GM23338 (cell line): Measurements from ENCODE around the gene NFIA. TPM values are rescaled to one million over a fixed set of nuclear protein-coding genes. Genes with fewer than 3 reads are reported as not detected.

Experiments
- ATAC-seq: fragments of 200-7000 bp; cut with Tn5 transposase; 3 replicates; pipeline ENCODE4 v1.9.1; 2020
- DNase-seq: peaks from one replicate; pipeline ENCODE4 v3.0.0-alpha.2; 2015; ENCODE audit warnings: low spot score
- H2AFZ ChIP-seq: fragments of 200-600 bp; sonication (generic); 2 replicates; pipeline ENCODE4 v1.8.0; 2016; ENCODE audit warnings: antibody characterized with exemption, mild to moderate bottlenecking, moderate library complexity
- H3F3A ChIP-seq: fragments of 200-600 bp; sonication (generic); replicated peaks from 2 replicates; pipeline ENCODE4 v1.8.0; 2017; ENCODE audit warnings: antibody characterized with exemption, mixed run types, low read depth
- H3K27ac ChIP-seq: fragments of 200-600 bp; sonication (generic); 2 replicates; pipeline ENCODE4 v1.6.1; 2016; ENCODE audit warnings: low read depth
- H3K27me3 ChIP-seq: fragments of 200-600 bp; sonication (generic); 2 replicates; pipeline ENCODE4 v1.8.0; 2016; ENCODE audit warnings: mild to moderate bottlenecking, mixed run types, moderate library complexity; ENCODE audit not compliant: insufficient read depth
- H3K36me3 ChIP-seq: fragments of 200-600 bp; sonication (generic); 2 replicates; pipeline ENCODE4 v1.8.0; 2016; ENCODE audit warnings: mild to moderate bottlenecking; ENCODE audit not compliant: insufficient read depth
- H3K4me1 ChIP-seq: fragments of 200-600 bp; sonication (generic); 2 replicates; pipeline ENCODE4 v1.8.0; 2016; ENCODE audit warnings: mild to moderate bottlenecking, moderate library complexity; ENCODE audit not compliant: insufficient read depth
- H3K4me2 ChIP-seq: fragments of 200-600 bp; sonication (generic); 2 replicates; pipeline ENCODE4 v1.7.1; 2017; ENCODE audit warnings: mixed run types
- H3K4me3 ChIP-seq: fragments of 200-600 bp; sonication (generic); 2 replicates; pipeline ENCODE4 v1.6.1; 2016; ENCODE audit warnings: mixed run types
- H3K79me2 ChIP-seq: fragments of 200-600 bp; sonication (generic); replicated peaks from 2 replicates; pipeline ENCODE4 v1.8.0; 2017; ENCODE audit warnings: mild to moderate bottlenecking; ENCODE audit not compliant: insufficient read depth
- H3K9me2 ChIP-seq: fragments of 200-600 bp; sonication (generic); 2 replicates; pipeline ENCODE4 v1.8.0; 2017; ENCODE audit not compliant: insufficient read depth
- H4K20me1 ChIP-seq: fragments of 200-600 bp; sonication (generic); replicated peaks from 2 replicates; pipeline ENCODE4 v1.8.0; 2017; ENCODE audit warnings: mild to moderate bottlenecking; ENCODE audit not compliant: insufficient read depth
- H3K27ac Mint-ChIP-seq: 2 replicates; pipeline ENCODE4 v1.8.0; 2020; ENCODE audit warnings: inconsistent platforms, mild to moderate bottlenecking, moderate library complexity, mixed read lengths
- H3K27me3 Mint-ChIP-seq: 3 replicates; pipeline ENCODE4 v1.8.0; 2022; ENCODE audit warnings: low read depth, mild to moderate bottlenecking, moderate library complexity, mixed read lengths, inconsistent platforms; ENCODE audit not compliant: insufficient read depth, poor library complexity
- H3K36me3 Mint-ChIP-seq: 3 replicates; pipeline ENCODE4 v1.8.0; 2021; ENCODE audit warnings: low read depth, mild to moderate bottlenecking, inconsistent platforms, moderate library complexity, mixed read lengths
- H3K4me1 Mint-ChIP-seq: 3 replicates; pipeline ENCODE4 v1.8.0; 2020; ENCODE audit warnings: mild to moderate bottlenecking, inconsistent platforms, mixed read lengths
- H3K4me3 Mint-ChIP-seq: 3 replicates; pipeline ENCODE4 v1.8.0; 2021; ENCODE audit warnings: moderate library complexity, mild to moderate bottlenecking, inconsistent platforms, mixed read lengths
- H3K9me3 Mint-ChIP-seq: 3 replicates; pipeline ENCODE4 v1.8.0; 2020; ENCODE audit warnings: moderate library complexity, mild to moderate bottlenecking, inconsistent platforms, mixed read lengths
- CREB1 ChIP-seq: fragments of 250-450 bp; sonication (Bioruptor Pico); IDR thresholded peaks from 2 replicates; pipeline ENCODE4 v1.5.0; 2020; ENCODE audit warnings: low read depth, mild to moderate bottlenecking, moderate library complexity
- EZH2 ChIP-seq: fragments of 200-600 bp; sonication (generic); IDR thresholded peaks from one replicate; pipeline ENCODE4 v1.8.0; 2017; ENCODE audit warnings: antibody characterized with exemption, mild to moderate bottlenecking, low read depth; ENCODE audit not compliant: unreplicated experiment
- EZH2phosphoT487 ChIP-seq: fragments of 200-600 bp; sonication (generic); IDR thresholded peaks from one replicate; pipeline ENCODE4 v1.8.1; 2018; ENCODE audit warnings: antibody characterized with exemption; ENCODE audit not compliant: unreplicated experiment
- NANOG ChIP-seq: IDR thresholded peaks from 2 replicates; pipeline ENCODE4 v1.6.1; 2016; ENCODE audit warnings: antibody characterized with exemption, borderline replicate concordance
- POLR2AphosphoS5 ChIP-seq: IDR thresholded peaks from 2 replicates; pipeline ENCODE4 v1.6.1; 2016; ENCODE audit warnings: antibody characterized with exemption, low read depth
- polyA plus RNA-seq: library from polyadenylated mRNA; unstranded; fragments of >200 nt; fragmentation: Nextera tagmentation; extraction: Ambion mirVana; gene quantifications from 2 replicates; pipeline ENCODE4 v1.2.1, GENCODE V29; 2016
- total RNA-seq: library from RNA; depleted of rRNA; stranded (reverse); fragments of >200 nt; shearing (Covaris generic); gene quantifications from 2 replicates; pipeline ENCODE4 v1.2.3, GENCODE V29; 2014
- TF ChIP-seq, protein P1 (sequence below): fragments of 250-450 bp; sonication (Bioruptor Pico); IDR thresholded peaks from 2 replicates; pipeline ENCODE4 v1.5.0; 2020; ENCODE audit warnings: mild to moderate bottlenecking, moderate library complexity
- TF ChIP-seq, protein P2 (sequence below), 2 experiments: fragments of 200-600 bp in 1 of 2; sonication (generic) in 1 of 2; conservative IDR thresholded peaks; 2 replicates each; pipeline versions ENCODE4 v1.5.1 to v1.6.1; 2016 to 2017; ENCODE audit warnings: antibody characterized with exemption in 2 of 2, low read depth in 2 of 2, mild to moderate bottlenecking in 2 of 2, moderate library complexity in 1 of 2

NFIA gene
- total and polyA plus RNA-seq, 2 experiments from 2014 or later = 0.97 to 2.3 TPM

DNA sequence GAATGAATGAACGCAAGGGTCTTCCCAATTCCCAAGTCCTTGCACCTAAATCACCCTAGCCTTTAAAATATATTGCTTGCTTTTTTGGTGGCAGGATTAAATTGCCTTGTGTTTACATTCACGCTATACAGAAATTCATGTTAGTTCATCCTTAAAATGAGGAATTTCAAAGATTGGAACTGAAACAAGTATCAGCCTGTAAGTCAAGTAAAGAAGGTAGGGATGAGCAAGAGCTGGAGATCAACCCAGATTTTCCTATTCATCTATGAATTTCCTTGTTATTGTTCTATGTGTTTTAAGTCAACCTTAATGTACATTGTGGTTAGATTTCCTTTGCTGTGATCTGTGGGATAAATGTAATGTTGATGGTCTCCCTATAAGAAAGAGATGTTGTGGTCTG, 248.2 kb downstream of the NFIA start (continued):
- TF ChIP-seq, protein P1, sequence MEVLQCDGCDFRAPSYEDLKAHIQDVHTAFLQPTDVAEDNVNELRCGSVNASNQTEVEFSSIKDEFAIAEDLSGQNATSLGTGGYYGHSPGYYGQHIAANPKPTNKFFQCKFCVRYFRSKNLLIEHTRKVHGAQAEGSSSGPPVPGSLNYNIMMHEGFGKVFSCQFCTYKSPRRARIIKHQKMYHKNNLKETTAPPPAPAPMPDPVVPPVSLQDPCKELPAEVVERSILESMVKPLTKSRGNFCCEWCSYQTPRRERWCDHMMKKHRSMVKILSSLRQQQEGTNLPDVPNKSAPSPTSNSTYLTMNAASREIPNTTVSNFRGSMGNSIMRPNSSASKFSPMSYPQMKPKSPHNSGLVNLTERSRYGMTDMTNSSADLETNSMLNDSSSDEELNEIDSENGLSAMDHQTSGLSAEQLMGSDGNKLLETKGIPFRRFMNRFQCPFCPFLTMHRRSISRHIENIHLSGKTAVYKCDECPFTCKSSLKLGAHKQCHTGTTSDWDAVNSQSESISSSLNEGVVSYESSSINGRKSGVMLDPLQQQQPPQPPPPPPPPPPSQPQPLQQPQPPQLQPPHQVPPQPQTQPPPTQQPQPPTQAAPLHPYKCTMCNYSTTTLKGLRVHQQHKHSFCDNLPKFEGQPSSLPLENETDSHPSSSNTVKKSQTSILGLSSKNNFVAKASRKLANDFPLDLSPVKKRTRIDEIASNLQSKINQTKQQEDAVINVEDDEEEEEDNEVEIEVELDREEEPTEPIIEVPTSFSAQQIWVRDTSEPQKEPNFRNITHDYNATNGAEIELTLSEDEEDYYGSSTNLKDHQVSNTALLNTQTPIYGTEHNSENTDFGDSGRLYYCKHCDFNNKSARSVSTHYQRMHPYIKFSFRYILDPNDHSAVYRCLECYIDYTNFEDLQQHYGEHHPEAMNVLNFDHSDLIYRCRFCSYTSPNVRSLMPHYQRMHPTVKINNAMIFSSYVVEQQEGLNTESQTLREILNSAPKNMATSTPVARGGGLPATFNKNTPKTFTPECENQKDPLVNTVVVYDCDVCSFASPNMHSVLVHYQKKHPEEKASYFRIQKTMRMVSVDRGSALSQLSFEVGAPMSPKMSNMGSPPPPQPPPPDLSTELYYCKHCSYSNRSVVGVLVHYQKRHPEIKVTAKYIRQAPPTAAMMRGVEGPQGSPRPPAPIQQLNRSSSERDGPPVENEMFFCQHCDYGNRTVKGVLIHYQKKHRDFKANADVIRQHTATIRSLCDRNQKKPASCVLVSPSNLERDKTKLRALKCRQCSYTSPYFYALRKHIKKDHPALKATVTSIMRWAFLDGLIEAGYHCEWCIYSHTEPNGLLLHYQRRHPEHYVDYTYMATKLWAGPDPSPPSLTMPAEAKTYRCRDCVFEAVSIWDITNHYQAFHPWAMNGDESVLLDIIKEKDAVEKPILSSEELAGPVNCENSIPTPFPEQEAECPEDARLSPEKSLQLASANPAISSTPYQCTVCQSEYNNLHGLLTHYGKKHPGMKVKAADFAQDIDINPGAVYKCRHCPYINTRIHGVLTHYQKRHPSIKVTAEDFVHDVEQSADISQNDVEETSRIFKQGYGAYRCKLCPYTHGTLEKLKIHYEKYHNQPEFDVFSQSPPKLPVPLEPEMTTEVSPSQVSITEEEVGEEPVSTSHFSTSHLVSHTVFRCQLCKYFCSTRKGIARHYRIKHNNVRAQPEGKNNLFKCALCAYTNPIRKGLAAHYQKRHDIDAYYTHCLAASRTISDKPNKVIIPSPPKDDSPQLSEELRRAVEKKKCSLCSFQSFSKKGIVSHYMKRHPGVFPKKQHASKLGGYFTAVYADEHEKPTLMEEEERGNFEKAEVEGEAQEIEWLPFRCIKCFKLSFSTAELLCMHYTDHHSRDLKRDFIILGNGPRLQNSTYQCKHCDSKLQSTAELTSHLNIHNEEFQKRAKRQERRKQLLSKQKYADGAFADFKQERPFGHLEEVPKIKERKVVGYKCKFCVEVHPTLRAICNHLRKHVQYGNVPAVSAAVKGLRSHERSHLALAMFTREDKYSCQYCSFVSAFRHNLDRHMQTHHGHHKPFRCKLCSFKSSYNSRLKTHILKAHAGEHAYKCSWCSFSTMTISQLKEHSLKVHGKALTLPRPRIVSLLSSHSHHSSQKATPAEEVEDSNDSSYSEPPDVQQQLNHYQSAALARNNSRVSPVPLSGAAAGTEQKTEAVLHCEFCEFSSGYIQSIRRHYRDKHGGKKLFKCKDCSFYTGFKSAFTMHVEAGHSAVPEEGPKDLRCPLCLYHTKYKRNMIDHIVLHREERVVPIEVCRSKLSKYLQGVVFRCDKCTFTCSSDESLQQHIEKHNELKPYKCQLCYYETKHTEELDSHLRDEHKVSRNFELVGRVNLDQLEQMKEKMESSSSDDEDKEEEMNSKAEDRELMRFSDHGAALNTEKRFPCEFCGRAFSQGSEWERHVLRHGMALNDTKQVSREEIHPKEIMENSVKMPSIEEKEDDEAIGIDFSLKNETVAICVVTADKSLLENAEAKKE (CRISPR knock-in tag) = no peak
- TF ChIP-seq NANOG (no peak), EZH2phosphoT487 (no peak), POLR2AphosphoS5 (no peak), CREB1 (no peak)
- TF ChIP-seq, protein P2, sequence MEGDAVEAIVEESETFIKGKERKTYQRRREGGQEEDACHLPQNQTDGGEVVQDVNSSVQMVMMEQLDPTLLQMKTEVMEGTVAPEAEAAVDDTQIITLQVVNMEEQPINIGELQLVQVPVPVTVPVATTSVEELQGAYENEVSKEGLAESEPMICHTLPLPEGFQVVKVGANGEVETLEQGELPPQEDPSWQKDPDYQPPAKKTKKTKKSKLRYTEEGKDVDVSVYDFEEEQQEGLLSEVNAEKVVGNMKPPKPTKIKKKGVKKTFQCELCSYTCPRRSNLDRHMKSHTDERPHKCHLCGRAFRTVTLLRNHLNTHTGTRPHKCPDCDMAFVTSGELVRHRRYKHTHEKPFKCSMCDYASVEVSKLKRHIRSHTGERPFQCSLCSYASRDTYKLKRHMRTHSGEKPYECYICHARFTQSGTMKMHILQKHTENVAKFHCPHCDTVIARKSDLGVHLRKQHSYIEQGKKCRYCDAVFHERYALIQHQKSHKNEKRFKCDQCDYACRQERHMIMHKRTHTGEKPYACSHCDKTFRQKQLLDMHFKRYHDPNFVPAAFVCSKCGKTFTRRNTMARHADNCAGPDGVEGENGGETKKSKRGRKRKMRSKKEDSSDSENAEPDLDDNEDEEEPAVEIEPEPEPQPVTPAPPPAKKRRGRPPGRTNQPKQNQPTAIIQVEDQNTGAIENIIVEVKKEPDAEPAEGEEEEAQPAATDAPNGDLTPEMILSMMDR (conservative IDR thresholded peaks at IDR 0.05; ENCODE audit: low read depth in 2 of 2) = no peak

DNA sequence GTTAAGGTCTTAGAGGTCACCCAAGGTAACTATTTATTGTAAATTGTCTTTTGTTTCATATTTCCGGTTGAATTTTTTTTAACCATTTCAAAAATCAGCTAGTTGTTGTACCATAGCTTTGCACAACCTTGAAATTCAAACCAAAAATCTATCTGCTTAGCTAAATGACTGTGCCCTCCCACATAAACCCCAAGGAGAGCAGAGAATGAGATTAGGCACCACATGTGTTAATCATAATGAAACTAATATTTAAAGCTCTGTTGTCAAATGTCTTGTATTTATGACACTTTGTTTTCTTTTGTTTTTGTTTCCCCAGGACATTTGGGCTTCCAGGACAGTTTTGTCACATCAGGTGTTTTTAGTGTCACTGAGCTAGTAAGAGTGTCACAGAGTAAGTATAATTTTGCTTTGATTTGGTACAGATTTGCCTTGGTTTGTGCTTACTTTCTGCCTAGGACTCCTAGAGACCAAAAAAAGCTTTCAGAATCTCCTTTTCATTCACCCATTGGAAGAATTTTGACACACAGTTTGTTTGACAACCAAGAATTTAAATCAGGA, 249.9 kb downstream of the NFIA start:
- H3K4me3 Mint-ChIP-seq = no peak overlapping the region
- H3K36me3 Mint-ChIP-seq = no peaks in the 10 kb centered on the region
- H3K9me3 Mint-ChIP-seq = no peaks in the 10 kb centered on the region
- H3K27me3 ChIP-seq = no peaks in the 10 kb centered on the region
- no peak overlapping the region for H3K27ac ChIP-seq
- no peak overlapping the region for H3K4me2 ChIP-seq
- no peak overlapping the region for H3K4me3 ChIP-seq
- peaks cover 8% of the 10 kb centered on the region for H3K4me1 ChIP-seq
- peaks cover 11% of the 10 kb centered on the region for H3K4me1 Mint-ChIP-seq
- no peak overlapping the region for H2AFZ ChIP-seq
- no peaks in the 10 kb centered on the region for H3K79me2 ChIP-seq
- no peak for DNase-seq
- no peaks in the 10 kb centered on the region for H4K20me1 ChIP-seq
- ATAC-seq = no peak
- no peak overlapping the region for H3K27ac Mint-ChIP-seq
- no peaks in the 10 kb centered on the region for H3F3A ChIP-seq
- H3K27me3 Mint-ChIP-seq = peaks cover 2% of the 10 kb centered on the region
- peaks cover 5% of the 10 kb centered on the region; the same call in 1 of the 2 replicates for H3K9me2 ChIP-seq
- no peaks in the 10 kb centered on the region for H3K36me3 ChIP-seq
- TF ChIP-seq, protein P1 (CRISPR knock-in tag) = no peak
- TF ChIP-seq POLR2AphosphoS5 = no peak
- TF ChIP-seq EZH2phosphoT487 = no peak
- no peak for TF ChIP-seq EZH2
- no peak for TF ChIP-seq NANOG
